Mesenchymal stem cell (in vitro differentiated cells and primary cell): Measurements from ENCODE around the gene CEP70.

Source experiments
- DNase-seq: peaks from one replicate; pipeline ENCODE4 v3.0.0-alpha.2; 2013
- H2AFZ ChIP-seq: one replicate; pipeline ENCODE4 v1.6.1; 2013; ENCODE audit warnings: low read depth, mild to moderate bottlenecking, control low read depth, inconsistent platforms, low read length, moderate library complexity
- H2AK5ac ChIP-seq: 2 replicates; pipeline ENCODE4 v1.6.1; 2013; ENCODE audit warnings: low read length, moderate library complexity, mild to moderate bottlenecking, inconsistent platforms; ENCODE audit not compliant: severe bottlenecking
- H2BK120ac ChIP-seq: one replicate; pipeline ENCODE4 v1.6.1; 2013; ENCODE audit warnings: low read depth, mild to moderate bottlenecking, inconsistent platforms, low read length, moderate library complexity
- H2BK12ac ChIP-seq, 2 experiments: one replicate each; pipeline ENCODE4 v1.6.1; 2013; ENCODE audit warnings: inconsistent platforms in 2 of 2, low read length in 2 of 2, mild to moderate bottlenecking in 2 of 2, moderate library complexity in 2 of 2, control low read depth in 1 of 2
- H2BK15ac ChIP-seq: one replicate; pipeline ENCODE4 v1.6.1; 2013; ENCODE audit warnings: mild to moderate bottlenecking, low read depth, inconsistent platforms; ENCODE audit not compliant: poor library complexity, severe bottlenecking
- H2BK5ac ChIP-seq: 2 replicates; pipeline ENCODE4 v1.6.1; 2013; ENCODE audit warnings: low read depth, mild to moderate bottlenecking, low read length, control low read depth, inconsistent platforms; ENCODE audit not compliant: poor library complexity, severe bottlenecking
- H3K14ac ChIP-seq, 2 experiments: one replicate each; pipeline ENCODE4 v1.6.1; 2013; ENCODE audit warnings: inconsistent platforms in 2 of 2, low read length in 2 of 2, control low read depth in 1 of 2, mild to moderate bottlenecking in 1 of 2, moderate library complexity in 1 of 2
- H3K18ac ChIP-seq, 2 experiments: one replicate each; pipeline ENCODE4 v1.6.1; 2013; ENCODE audit warnings: inconsistent platforms in 2 of 2, low read length in 2 of 2, control low read depth in 1 of 2, low read depth in 1 of 2, mild to moderate bottlenecking in 1 of 2
- H3K23ac ChIP-seq, 2 experiments: one replicate each; pipeline ENCODE4 v1.6.1; 2013; ENCODE audit warnings: inconsistent platforms in 2 of 2, low read length in 2 of 2, mild to moderate bottlenecking in 2 of 2, moderate library complexity in 2 of 2, control low read depth in 1 of 2
- H3K27ac ChIP-seq: 2 replicates; pipeline ENCODE4 v1.5.1; 2013; ENCODE audit warnings: mild to moderate bottlenecking, moderate library complexity, low read length, control low read depth, inconsistent platforms; ENCODE audit not compliant: poor library complexity, severe bottlenecking
- H3K27me3 ChIP-seq, 2 experiments: 2 replicates each; pipeline versions ENCODE4 v1.6.1 to v1.7.0; 2013; ENCODE audit warnings: low read length in 2 of 2, mild to moderate bottlenecking in 2 of 2, moderate library complexity in 2 of 2, control low read depth in 1 of 2, inconsistent platforms in 1 of 2; ENCODE audit not compliant: control insufficient read depth in 1 of 2, insufficient read depth in 1 of 2
- H3K36me3 ChIP-seq, 2 experiments: 2 replicates each; pipeline versions ENCODE4 v1.6.1 to v1.7.0; 2013; ENCODE audit warnings: low read length in 2 of 2, control low read depth in 1 of 2, inconsistent platforms in 1 of 2, low read depth in 1 of 2, mild to moderate bottlenecking in 1 of 2; ENCODE audit not compliant: insufficient read depth in 2 of 2, control insufficient read depth in 1 of 2
- H3K4ac ChIP-seq, 2 experiments: one replicate each; pipeline ENCODE4 v1.6.1; 2013; ENCODE audit warnings: inconsistent platforms in 2 of 2, low read length in 2 of 2, mild to moderate bottlenecking in 2 of 2, moderate library complexity in 2 of 2, control low read depth in 1 of 2, low read depth in 1 of 2
- H3K4me1 ChIP-seq: 2 replicates; pipeline ENCODE4 v1.6.1; 2013; ENCODE audit warnings: low read depth, low read length, control low read depth; ENCODE audit not compliant: control insufficient read depth, insufficient read depth
- H3K4me2 ChIP-seq: 2 replicates; pipeline ENCODE4 v1.6.1; 2013; ENCODE audit warnings: low read length, mild to moderate bottlenecking, inconsistent platforms; ENCODE audit not compliant: poor library complexity, severe bottlenecking
- H3K4me3 ChIP-seq, 2 experiments: 2 replicates each; pipeline versions ENCODE4 v1.5.1 to v1.7.0; 2013; ENCODE audit warnings: low read length in 2 of 2, mild to moderate bottlenecking in 2 of 2, control low read depth in 1 of 2, low read depth in 1 of 2; ENCODE audit not compliant: insufficient read depth in 1 of 2
- H3K79me1 ChIP-seq: replicated peaks from 2 replicates; pipeline ENCODE4 v1.6.1; 2013; ENCODE audit warnings: mild to moderate bottlenecking, control low read depth, low read length, inconsistent platforms; ENCODE audit not compliant: poor library complexity, severe bottlenecking
- H3K9ac ChIP-seq: 2 replicates; pipeline ENCODE4 v1.7.0; 2013; ENCODE audit warnings: mild to moderate bottlenecking, low read length, moderate library complexity
- H3K9me3 ChIP-seq: 2 replicates; pipeline ENCODE4 v1.7.0; 2013; ENCODE audit warnings: mild to moderate bottlenecking, low read length; ENCODE audit not compliant: control insufficient read depth
- H4K8ac ChIP-seq: one replicate; pipeline ENCODE4 v1.6.1; 2013; ENCODE audit warnings: inconsistent platforms, mild to moderate bottlenecking, low read length, moderate library complexity
- H4K91ac ChIP-seq: one replicate; pipeline ENCODE4 v1.6.1; 2013; ENCODE audit warnings: mild to moderate bottlenecking, low read length, inconsistent platforms
- WGBS: methylation state at CpG from one replicate; pipeline ENCODE4 v1.1.7; 2013; ENCODE audit warnings: mixed read lengths; 5-methylcytosine and 5-hydroxymethylcytosine counted together

The CEP70 gene

DNA sequence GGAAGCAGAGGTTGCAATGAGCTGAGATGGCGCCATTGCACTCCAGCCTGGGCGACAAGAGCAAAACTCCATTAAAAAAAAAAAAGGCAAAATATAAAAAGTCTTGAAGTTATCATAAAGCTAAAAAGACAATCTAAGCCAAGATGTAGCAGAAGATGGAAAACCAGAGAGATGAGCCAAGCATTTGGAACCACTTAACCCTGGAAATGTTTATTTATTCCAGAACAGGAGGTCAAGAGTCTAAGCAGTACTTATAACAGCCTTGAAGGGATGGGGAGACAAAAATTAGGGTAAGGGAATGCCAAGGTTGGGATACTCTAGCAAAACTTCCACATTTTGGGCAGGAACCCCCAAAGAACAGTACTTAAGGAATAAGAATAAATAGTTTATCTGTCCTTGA is 44.6 kb upstream of the CEP70 start:
- Histone ChIP-seq H4K8ac (no peak overlapping the region), H3K36me3 (peaks cover 0 to 4% of the 10 kb centered on the region in 2 experiments), H2AK5ac (no peak overlapping the region), H3K14ac (no peak overlapping the region), H3K9ac (no peak overlapping the region), H3K27ac (no peak overlapping the region), H2BK5ac (no peak overlapping the region), H3K4ac (no peak overlapping the region), H2BK15ac (no peak overlapping the region), H3K4me2 (no peak overlapping the region), H3K4me3 (no peak overlapping the region), H2BK12ac (no peak overlapping the region), H3K9me3 (peaks cover 10% of the 10 kb centered on the region), H3K4me1 (no peaks in the 10 kb centered on the region), H3K79me1 (no peaks in the 10 kb centered on the region), H2BK120ac (no peak overlapping the region), H2AFZ (no peak overlapping the region), H3K18ac (no peak overlapping the region), H3K27me3 (no peaks in the 10 kb centered on the region), H3K23ac (no peak overlapping the region), H4K91ac (no peak overlapping the region)
- DNase-seq, result peak; percentile 24
- 80% methylated on average over 1 of the region's 2 CpGs for WGBS

DNA sequence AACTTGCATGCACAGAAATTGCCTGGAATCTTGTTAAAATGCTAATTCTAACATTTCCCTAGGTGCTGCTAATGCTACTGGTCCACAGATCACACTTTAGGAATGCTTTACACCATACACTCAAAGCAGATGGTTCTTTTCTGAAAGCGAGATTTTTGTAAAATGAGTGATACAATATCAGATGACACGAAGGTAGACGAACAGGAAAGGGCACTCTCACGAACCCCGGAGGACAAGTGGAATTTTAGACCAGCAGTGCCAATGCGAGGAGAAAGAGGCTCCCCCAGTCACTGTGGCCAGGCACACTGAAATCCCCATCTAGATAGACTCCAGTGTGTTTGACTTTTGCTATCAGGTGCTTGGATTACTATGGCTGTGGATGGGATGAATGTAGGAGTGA is 35.5 kb upstream of the CEP70 start:
- Histone ChIP-seq H3K9ac (no peak overlapping the region), H3K4me3 (no peak overlapping the region), H3K27me3 (no peaks in the 10 kb centered on the region), H2BK15ac (no peak overlapping the region), H2AK5ac (no peak overlapping the region), H3K27ac (no peak overlapping the region), H3K36me3 (peaks cover 0 to 8% of the 10 kb centered on the region in 2 experiments), H2BK5ac (no peak overlapping the region), H4K91ac (no peak overlapping the region), H3K4ac (no peak overlapping the region), H3K9me3 (no peaks in the 10 kb centered on the region), H3K14ac (no peak overlapping the region), H3K4me2 (no peak overlapping the region), H3K18ac (no peak overlapping the region), H3K23ac (no peak overlapping the region), H2BK12ac (no peak overlapping the region), H4K8ac (no peak overlapping the region), H3K4me1 (no peaks in the 10 kb centered on the region), H3K79me1 (no peaks in the 10 kb centered on the region), H2BK120ac (no peak overlapping the region), H2AFZ (no peak overlapping the region)
- DNase-seq, result no peak
- 79% methylated on average over 6 of the region's 6 CpGs for WGBS

DNA sequence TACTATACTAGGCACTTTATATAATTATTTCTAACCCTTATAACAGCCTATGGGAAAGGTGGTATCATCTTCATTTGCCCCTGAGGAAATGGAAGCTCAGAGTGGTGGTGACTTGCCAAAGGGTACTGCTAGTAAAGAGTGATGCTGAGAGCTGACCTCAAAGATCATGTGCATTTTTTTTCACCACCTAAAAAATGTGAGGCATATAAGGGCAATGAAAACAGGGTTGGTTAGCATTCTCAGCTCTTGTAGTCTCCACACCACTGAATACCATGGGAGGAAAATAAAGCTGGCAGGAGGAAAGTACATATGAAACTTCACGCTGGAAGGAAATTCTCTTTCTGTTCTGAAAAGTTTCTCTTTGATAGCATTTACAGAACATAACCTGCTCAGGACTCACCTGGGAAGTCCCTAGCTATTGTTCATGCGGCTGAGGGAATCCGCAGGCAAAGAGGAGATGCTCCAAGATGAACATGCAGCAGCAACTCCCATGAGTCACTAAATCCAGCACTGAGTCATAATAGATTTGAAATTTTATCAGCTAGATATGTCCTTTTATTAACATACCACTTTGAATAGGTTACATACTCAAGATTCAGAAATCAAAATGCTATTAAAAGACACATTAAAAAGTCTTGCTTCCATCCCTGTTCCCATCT is 31.8 kb upstream of the CEP70 start:
- Histone ChIP-seq H3K14ac (no peak overlapping the region), H3K9ac (no peak overlapping the region), H3K4me3 (no peak overlapping the region), H3K79me1 (peaks cover 1% of the 10 kb centered on the region), H3K23ac (no peak overlapping the region), H4K91ac (no peak overlapping the region), H3K27ac (no peak overlapping the region), H2AFZ (no peak overlapping the region), H2AK5ac (no peak overlapping the region), H3K4me2 (no peak overlapping the region), H4K8ac (no peak overlapping the region), H3K18ac (no peak overlapping the region), H2BK15ac (no peak overlapping the region), H3K4me1 (no peaks in the 10 kb centered on the region), H2BK5ac (no peak overlapping the region), H2BK12ac (no peak overlapping the region), H3K27me3 (no peaks in the 10 kb centered on the region), H3K4ac (no peak overlapping the region), H3K9me3 (no peaks in the 10 kb centered on the region), H3K36me3 (peaks cover 0 to 2% of the 10 kb centered on the region in 2 experiments), H2BK120ac (no peak overlapping the region)
- 100% methylated on average over 1 of the region's 3 CpGs for WGBS
- DNase-seq, result no peak

DNA sequence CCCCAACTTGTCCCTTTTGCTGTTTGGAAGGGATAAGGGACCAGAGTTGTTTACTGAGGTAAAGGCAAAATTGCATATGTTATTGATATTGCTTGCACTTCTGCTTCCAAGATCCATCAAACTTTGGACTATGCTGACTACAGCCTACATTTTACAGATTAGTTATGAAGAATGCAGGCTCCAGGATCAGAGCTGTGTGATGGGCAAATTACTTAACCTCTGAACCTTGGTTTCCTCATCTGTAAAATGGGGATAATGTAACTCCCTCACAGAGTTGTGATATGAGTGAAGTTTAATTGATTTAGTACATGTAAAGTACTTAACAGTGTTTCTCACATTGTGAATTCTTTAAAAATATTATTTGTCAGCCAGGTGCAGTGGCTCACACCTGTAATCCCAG is 30.5 kb upstream of the CEP70 start:
- H3K4me3 ChIP-seq, result no peak overlapping the region
- H3K36me3 ChIP-seq, result peaks cover 0 to 2% of the 10 kb centered on the region in 2 experiments
- H4K8ac ChIP-seq, result no peak overlapping the region
- no peaks in the 10 kb centered on the region for H3K9me3 ChIP-seq
- no peak overlapping the region for H2BK5ac ChIP-seq
- H3K4me2 ChIP-seq, result no peak overlapping the region
- no peak overlapping the region for H2BK15ac ChIP-seq
- H3K27me3 ChIP-seq, result no peaks in the 10 kb centered on the region
- no peak overlapping the region for H3K4ac ChIP-seq
- no peak overlapping the region for H3K9ac ChIP-seq
- H2BK12ac ChIP-seq, result no peak overlapping the region
- H3K4me1 ChIP-seq, result no peaks in the 10 kb centered on the region
- no peak overlapping the region for H2AFZ ChIP-seq
- no peak overlapping the region for H3K18ac ChIP-seq
- no peak for DNase-seq
- H3K27ac ChIP-seq, result no peak overlapping the region
- H3K23ac ChIP-seq, result no peak overlapping the region
- no peak overlapping the region for H2BK120ac ChIP-seq
- H2AK5ac ChIP-seq, result no peak overlapping the region
- H4K91ac ChIP-seq, result no peak overlapping the region
- H3K14ac ChIP-seq, result no peak overlapping the region
- peaks cover 1% of the 10 kb centered on the region for H3K79me1 ChIP-seq
